Measurements from ENCODE around the gene LRP2. TPM values are rescaled to one million over a fixed set of nuclear protein-coding genes. Genes with fewer than 3 reads are reported as not detected.

The LRP2 gene
- total and polyA plus RNA-seq, 2 donors (not counting 1 experiment from before 2014, with no cell fraction given) = under 0.01 TPM; not detected in 1

GRCh38 chr2:169077674-169078240, 284.6 kb downstream of the LRP2 start:
- no peaks in the 10 kb centered on the region for H3K27me3 ChIP-seq (ENCODE audit: control insufficient read depth, insufficient read depth, low read length)
- no peak overlapping the region for H3K27ac ChIP-seq (ENCODE audit: insufficient read depth, low read length)
- H3K36me3 ChIP-seq (ENCODE audit: control insufficient read depth, insufficient read depth, low read length) = no peaks in the 10 kb centered on the region
- H3K4me2 ChIP-seq (ENCODE audit: extremely low read depth, insufficient read depth, low read length) = no peak overlapping the region
- no peak overlapping the region for H2AFZ ChIP-seq (ENCODE audit: low read length)
- H3K9ac ChIP-seq (ENCODE audit: insufficient read depth, low read length) = no peak overlapping the region
- H4K20me1 ChIP-seq (ENCODE audit: control insufficient read depth, extremely low read depth, insufficient read depth, low read length) = no peaks in the 10 kb centered on the region
- no peaks in the 10 kb centered on the region for H3K9me3 ChIP-seq (ENCODE audit: control insufficient read depth, insufficient read depth, low read depth, low read length)
- no peaks in the 10 kb centered on the region for H3K79me2 ChIP-seq (ENCODE audit: control insufficient read depth, insufficient read depth, low read length)
- no peak for DNase-seq (ENCODE audit: low read depth in 2 of 2)
- H3K4me1 ChIP-seq (ENCODE audit: control insufficient read depth, extremely low read depth, insufficient read depth, low read length) = no peaks in the 10 kb centered on the region
- no peak for TF ChIP-seq EZH2 (IDR thresholded peaks at IDR 0.05; ENCODE audit: low read length, missing control alignments)
- TF ChIP-seq CTCF (conservative IDR thresholded peaks at IDR 0.05 in 1 of 2, IDR thresholded peaks at IDR 0.05 in 1 of 2; ENCODE audit: low read depth in 1 of 2, low read length in 2 of 2) = no peak
- H3K4me3 ChIP-seq (replicated peaks in 1 of 4; ENCODE audit: control extremely low read depth in 1 of 4, insufficient read depth in 1 of 4, low read depth in 3 of 4, low read length in 4 of 4) = no peak overlapping the region

Other genes starting within 250 kb of the LRP2 start
- 5.6 and 7.1 TPM in 2 replicates for gene BBS5, start 117.0 kb upstream of the LRP2 start, total RNA-seq
- gene BBS5, start 117.0 kb upstream of the LRP2 start, polyA plus RNA-seq = 3.4 and 4.6 TPM in 2 replicates
- 3.8 and 4.6 TPM in 2 replicates for gene KLHL41, start 147.2 kb upstream of the LRP2 start, total RNA-seq
- gene KLHL41, start 147.2 kb upstream of the LRP2 start, polyA plus RNA-seq = 0.42 and 1.2 TPM in 2 replicates
- 14.1 and 19.3 TPM in 2 replicates for gene FASTKD1, start 211.3 kb upstream of the LRP2 start, total RNA-seq
- gene FASTKD1, start 211.3 kb upstream of the LRP2 start, polyA plus RNA-seq = 11.5 and 11.8 TPM in 2 replicates
- 28.8 and 31.7 TPM in 2 replicates for gene PPIG, start 221.8 kb upstream of the LRP2 start, total RNA-seq
- gene PPIG, start 221.8 kb upstream of the LRP2 start, polyA plus RNA-seq = 42.1 and 45.5 TPM in 2 replicates